ENCODE measurements around the gene EDA.

The EDA gene

GRCh38 chrX:70042399-70043371 lies 426.8 kb downstream of the EDA start:
- TF ChIP-seq, protein P1, sequence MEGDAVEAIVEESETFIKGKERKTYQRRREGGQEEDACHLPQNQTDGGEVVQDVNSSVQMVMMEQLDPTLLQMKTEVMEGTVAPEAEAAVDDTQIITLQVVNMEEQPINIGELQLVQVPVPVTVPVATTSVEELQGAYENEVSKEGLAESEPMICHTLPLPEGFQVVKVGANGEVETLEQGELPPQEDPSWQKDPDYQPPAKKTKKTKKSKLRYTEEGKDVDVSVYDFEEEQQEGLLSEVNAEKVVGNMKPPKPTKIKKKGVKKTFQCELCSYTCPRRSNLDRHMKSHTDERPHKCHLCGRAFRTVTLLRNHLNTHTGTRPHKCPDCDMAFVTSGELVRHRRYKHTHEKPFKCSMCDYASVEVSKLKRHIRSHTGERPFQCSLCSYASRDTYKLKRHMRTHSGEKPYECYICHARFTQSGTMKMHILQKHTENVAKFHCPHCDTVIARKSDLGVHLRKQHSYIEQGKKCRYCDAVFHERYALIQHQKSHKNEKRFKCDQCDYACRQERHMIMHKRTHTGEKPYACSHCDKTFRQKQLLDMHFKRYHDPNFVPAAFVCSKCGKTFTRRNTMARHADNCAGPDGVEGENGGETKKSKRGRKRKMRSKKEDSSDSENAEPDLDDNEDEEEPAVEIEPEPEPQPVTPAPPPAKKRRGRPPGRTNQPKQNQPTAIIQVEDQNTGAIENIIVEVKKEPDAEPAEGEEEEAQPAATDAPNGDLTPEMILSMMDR (conservative IDR thresholded peaks at IDR 0.05; ENCODE audit: low read length): no peak
- DNase-seq (ENCODE audit: low read depth): no peak
- H3K4me3 ChIP-seq (ENCODE audit: low read length): no peak overlapping the region

- TF ChIP-seq, protein P1 (conservative IDR thresholded peaks at IDR 0.05; ENCODE audit: low read length): no peak
- DNase-seq (ENCODE audit: low read depth): no peak
- H3K4me3 ChIP-seq (ENCODE audit: low read length): no peak overlapping the region
Measured at GRCh38 chrX:70043685-70044084, 427.8 kb downstream of the EDA start.

- TF ChIP-seq, protein P1 (conservative IDR thresholded peaks at IDR 0.05; ENCODE audit: low read length): no peak
- H3K4me3 ChIP-seq (ENCODE audit: low read length): no peak overlapping the region
- no peak for DNase-seq (ENCODE audit: low read depth)
Measured at GRCh38 chrX:70044541-70045245, 428.8 kb downstream of the EDA start.

GRCh38 chrX:70046978-70047377 lies 431.1 kb downstream of the EDA start:
- no peak overlapping the region for H3K4me3 ChIP-seq (ENCODE audit: low read length)
- DNase-seq (ENCODE audit: low read depth): peak; percentile 47
- TF ChIP-seq, protein P1 (conservative IDR thresholded peaks at IDR 0.05; ENCODE audit: low read length): no peak

DNA sequence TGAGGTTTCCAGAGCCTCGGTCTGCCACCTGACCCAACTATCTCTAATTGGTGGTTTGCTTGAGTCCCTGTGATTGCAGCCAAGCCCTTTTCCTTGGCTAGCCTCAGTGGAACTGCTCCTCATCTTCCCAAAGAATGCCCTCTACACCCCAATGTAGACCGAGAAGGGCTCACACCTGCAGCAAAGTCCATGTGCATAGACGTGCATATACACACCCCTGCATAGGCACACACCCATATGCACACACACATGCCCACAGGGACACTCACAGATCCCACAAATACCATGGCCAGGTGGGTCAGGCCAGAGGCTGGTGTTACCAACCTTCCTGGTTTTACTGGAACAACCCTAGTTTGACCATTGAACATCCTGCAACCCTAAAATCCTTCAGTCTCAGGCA lies 433.5 kb downstream of the EDA start:
- no peak for DNase-seq (ENCODE audit: low read depth)
- TF ChIP-seq, protein P1 (conservative IDR thresholded peaks at IDR 0.05; ENCODE audit: low read length): no peak
- H3K4me3 ChIP-seq (ENCODE audit: low read length): no peak overlapping the region

DNA sequence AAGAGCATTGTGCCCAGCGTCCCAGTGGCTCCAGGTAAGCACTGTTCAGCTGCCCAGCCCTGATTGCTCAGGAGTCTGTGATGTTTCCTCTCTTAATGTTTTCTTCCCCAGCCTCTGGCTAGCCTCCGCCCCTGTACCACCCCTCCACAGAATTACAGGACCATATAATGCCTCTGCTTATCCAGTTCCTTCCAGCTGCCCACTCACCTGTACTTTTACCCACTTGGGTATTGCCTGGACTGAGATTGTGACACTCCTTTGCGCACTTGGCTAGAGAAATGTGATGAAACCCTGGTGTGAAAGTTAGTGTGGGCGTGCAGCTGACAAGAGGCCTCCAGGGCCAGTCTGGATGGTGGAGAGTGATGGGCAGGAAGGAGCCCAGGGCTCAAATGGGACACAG lies 434.0 kb downstream of the EDA start, which contains the start of gene AWAT2:
TSS of gene AWAT2 (minus strand) at position 14 of the 400 bp plus-strand sequence. CDS start at position 8, 6 bp downstream.
- TF ChIP-seq, protein P1 (conservative IDR thresholded peaks at IDR 0.05; ENCODE audit: low read length): no peak
- no peak for DNase-seq (ENCODE audit: low read depth)
- H3K4me3 ChIP-seq (ENCODE audit: low read length): no peak within 1 kb of the TSS

All from AG10803 (cell line).